Activated CD8-positive, alpha-beta T cell treated with anti-CD3 and anti-CD28 coated beads, Interleukin-2, amount 10 ng/mL, durations not matched to agents 7 days and 5 days (primary cell): ENCODE data around the gene RBM34. TPM values are rescaled to one million over a fixed set of nuclear protein-coding genes. Genes with fewer than 3 reads are reported as not detected.
"Not testable (repeated sequence)": the region's sequence is repeated elsewhere in the genome, so short reads cannot be mapped to it uniquely, and the experiment has no call there.

Source experiments
- ATAC-seq: fragments of 150-1000 bp; cut with Tn5 transposase; one replicate; pipeline ENCODE4 v1.10.0; 2021; ENCODE audit warnings: moderate library complexity
- CTCF ChIA-PET: fragments of 350-600 bp; sonication (Branson Sonifier 250); formaldehyde crosslinking; loops from one replicate; lab custom pipeline; 2021; ENCODE audit warnings: antibody characterized with exemption; lab: Charles Lee
- POLR2A ChIA-PET: fragments of 350-600 bp; sonication (Branson Sonifier 250); formaldehyde crosslinking; loops from one replicate; lab custom pipeline; 2021; ENCODE audit warnings: antibody characterized with exemption; lab: Charles Lee
- DNase-seq: peaks from one replicate; pipeline ENCODE4 v3.0.0-alpha.2; 2020
- H3K27ac Mint-ChIP-seq: one replicate; pipeline ENCODE4 v1.8.0; 2021; ENCODE audit warnings: mild to moderate bottlenecking, mixed read lengths
- H3K27me3 Mint-ChIP-seq: one replicate; pipeline ENCODE4 v1.8.0; 2021; ENCODE audit warnings: low read depth, mixed read lengths
- H3K36me3 Mint-ChIP-seq: one replicate; pipeline ENCODE4 v1.8.0; 2021; ENCODE audit warnings: low read depth, mixed read lengths
- H3K4me1 Mint-ChIP-seq: one replicate; pipeline ENCODE4 v1.8.0; 2021; ENCODE audit warnings: low read depth, mixed read lengths
- H3K4me3 Mint-ChIP-seq: one replicate; pipeline ENCODE4 v1.8.0; 2021; ENCODE audit warnings: mild to moderate bottlenecking, mixed read lengths
- H3K9me3 Mint-ChIP-seq: one replicate; pipeline ENCODE4 v1.8.0; 2022; ENCODE audit warnings: mixed read lengths; ENCODE audit not compliant: insufficient read depth
- total RNA-seq, 2 experiments: library from RNA; stranded (reverse); gene quantifications; one replicate each; pipeline ENCODE4 v1.2.3, GENCODE V29; 2021

RBM34 gene
- total RNA-seq, 2 experiments from 2014 or later: 115 to 117 TPM

GRCh38 chr1:235180916-235181460 is 19.9 kb upstream of the RBM34 start:
- Mint-ChIP-seq H3K27ac (no peak overlapping the region), H3K27me3 (no peaks in the 10 kb centered on the region), H3K9me3 (no peaks in the 10 kb centered on the region), H3K4me1 (peaks cover 19% of the 10 kb centered on the region), H3K4me3 (no peak overlapping the region), H3K36me3 (peaks cover 39% of the 10 kb centered on the region)
- DNase-seq (no peak), ATAC-seq (no peak)
- CTCF ChIA-PET: interaction anchor here (1.4 kb wide), 1 partner anchor 235 kb away, joined by 11 read pairs; no protein-coding TSS in a partner anchor
- POLR2A ChIA-PET: interaction anchor here (1.0 kb wide), 1 partner anchor 59 kb away, joined by 3 read pairs; no protein-coding TSS in a partner anchor

GRCh38 chr1:235176486-235176885 is 15.4 kb upstream of the RBM34 start:
- CTCF ChIA-PET: no interaction called here
- DNase-seq: no peak
- Mint-ChIP-seq H3K27me3 (no peaks in the 10 kb centered on the region), H3K27ac (no peak overlapping the region), H3K4me3 (no peak overlapping the region), H3K36me3 (peaks cover 52% of the 10 kb centered on the region), H3K4me1 (peaks cover 3% of the 10 kb centered on the region), H3K9me3 (no peaks in the 10 kb centered on the region)
- ATAC-seq: no peak
- POLR2A ChIA-PET: no interaction called here

GRCh38 chr1:235169986-235170385 is 8.9 kb upstream of the RBM34 start:
- Mint-ChIP-seq H3K4me3 (no peak overlapping the region), H3K36me3 (peaks cover 48% of the 10 kb centered on the region), H3K27me3 (no peaks in the 10 kb centered on the region), H3K27ac (no peak overlapping the region), H3K4me1 (no peaks in the 10 kb centered on the region), H3K9me3 (peaks cover under 1% of the 10 kb centered on the region)
- ChIA-PET POLR2A (no interaction called here), CTCF (no interaction called here)
- ATAC-seq: no peak
- no peak for DNase-seq

- Mint-ChIP-seq H3K27me3 (no peaks in the 10 kb centered on the region), H3K36me3 (peaks cover 45% of the 10 kb centered on the region), H3K27ac (no peak overlapping the region), H3K4me3 (no peak overlapping the region), H3K4me1 (no peaks in the 10 kb centered on the region), H3K9me3 (peaks cover 4% of the 10 kb centered on the region)
- CTCF ChIA-PET: interaction anchor here (1.6 to 1.7 kb wide), 2 partner anchors 8 to 247 kb away, joined by 4 read pairs; no protein-coding TSS in a partner anchor
- ATAC-seq: no peak
- DNase-seq: no peak
- POLR2A ChIA-PET: interaction anchor here (1.1 kb wide), 2 partner anchors 7 to 21 kb away, joined by 3 read pairs; partner anchors contain the start of gene RBM34
Observed at GRCh38 chr1:235168375-235168774, 7.3 kb upstream of the RBM34 start.

- H3K9me3 Mint-ChIP-seq: peaks cover 4% of the 10 kb centered on the region
- ATAC-seq (no peak), DNase-seq (no peak)
- CTCF ChIA-PET: interaction anchor here (1.3 to 1.4 kb wide), 3 partner anchors 254 to 262 kb away, joined by 4 to 5 read pairs (median 5); no protein-coding TSS in a partner anchor
- POLR2A ChIA-PET: interaction anchor here (0.6 to 2.1 kb wide), 14 partner anchors 8 to 991 kb away, joined by 3 to 19 read pairs (median 4); partner anchors contain the start of gene TOMM20
- peak overlapping the region; percentile 100 for H3K27ac Mint-ChIP-seq
- H3K27me3 Mint-ChIP-seq: no peaks in the 10 kb centered on the region
- H3K4me3 Mint-ChIP-seq: peak overlapping the region; percentile 97
- peaks cover 13% of the 10 kb centered on the region for H3K4me1 Mint-ChIP-seq
- H3K36me3 Mint-ChIP-seq: peaks cover 30% of the 10 kb centered on the region
Observed at GRCh38 chr1:235161685-235162327, 756 bp upstream of the RBM34 start.

GRCh38 chr1:235160383-235160956 is 580 bp downstream of the RBM34 start:
- DNase-seq (peak; percentile 68), ATAC-seq (peak; percentile 61)
- Mint-ChIP-seq H3K4me1 (peaks cover 15% of the 10 kb centered on the region), H3K9me3 (peaks cover 4% of the 10 kb centered on the region), H3K36me3 (peaks cover 29% of the 10 kb centered on the region), H3K27me3 (no peaks in the 10 kb centered on the region), H3K4me3 (peak overlapping the region; percentile 97), H3K27ac (peak overlapping the region; percentile 100)
- ChIA-PET POLR2A (interaction anchor here (0.5 to 2.1 kb wide), 32 partner anchors 9 to 989 kb away, joined by 3 to 19 read pairs (median 4); partner anchors contain the start of genes GGPS1 and TOMM20), CTCF (interaction anchor here (0.6 to 1.4 kb wide), 11 partner anchors 8 to 263 kb away, joined by 3 to 7 read pairs (median 4); no protein-coding TSS in a partner anchor)

- DNase-seq, H3K9me3 Mint-ChIP-seq: not testable (repeated sequence)
Observed at GRCh38 chr1:235159930-235160329, 1.1 kb downstream of the RBM34 start.

GRCh38 chr1:235159284-235159683 is 1.8 kb downstream of the RBM34 start:
- not testable (repeated sequence) for ATAC-seq, H3K9me3 Mint-ChIP-seq, H3K27me3 Mint-ChIP-seq, H3K27ac Mint-ChIP-seq, DNase-seq
- peak overlapping the region; percentile 97 for H3K4me3 Mint-ChIP-seq
- peaks cover 15% of the 10 kb centered on the region for H3K4me1 Mint-ChIP-seq
- CTCF ChIA-PET: interaction anchor here (0.9 to 4.4 kb wide), 3 partner anchors 9 to 257 kb away, joined by 3 to 17 read pairs (median 4); no protein-coding TSS in a partner anchor
- H3K36me3 Mint-ChIP-seq: peaks cover 31% of the 10 kb centered on the region
- POLR2A ChIA-PET: interaction anchor here (0.7 to 2.1 kb wide), 2 partner anchors 31 to 75 kb away, joined by 3 to 19 read pairs; partner anchors contain the start of gene TOMM20

More at GRCh38 chr1:235159930-235160329, 1.1 kb downstream of the RBM34 start:
- Mint-ChIP-seq H3K4me3 (peak overlapping the region; percentile 97), H3K27ac (peak overlapping the region; percentile 82), H3K36me3 (peaks cover 30% of the 10 kb centered on the region), H3K4me1 (peaks cover 15% of the 10 kb centered on the region)
- not testable (repeated sequence) for H3K27me3 Mint-ChIP-seq, ATAC-seq
- ChIA-PET POLR2A (interaction anchor here (0.9 to 2.1 kb wide), 7 partner anchors 18 to 264 kb away, joined by 3 to 19 read pairs (median 5); partner anchors contain the start of genes GGPS1 and TOMM20), CTCF (interaction anchor here (1.2 to 1.3 kb wide), 2 partner anchors 9 to 28 kb away, joined by 4 read pairs; no protein-coding TSS in a partner anchor)

- ATAC-seq (no peak), DNase-seq (no peak)
- Mint-ChIP-seq H3K4me1 (peaks cover 15% of the 10 kb centered on the region), H3K36me3 (peaks cover 33% of the 10 kb centered on the region), H3K27me3 (no peaks in the 10 kb centered on the region), H3K4me3 (no peak overlapping the region), H3K27ac (no peak overlapping the region), H3K9me3 (no peaks in the 10 kb centered on the region)
- CTCF ChIA-PET: interaction anchor here (0.8 to 4.4 kb wide), 3 partner anchors 39 to 346 kb away, joined by 3 to 17 read pairs (median 3); partner anchors contain the start of gene B3GALNT2
- POLR2A ChIA-PET: no interaction called here
Observed at GRCh38 chr1:235158680-235159079, 2.4 kb downstream of the RBM34 start.

- H3K4me1 Mint-ChIP-seq: peaks cover 14% of the 10 kb centered on the region
- H3K27ac Mint-ChIP-seq: no peak overlapping the region
- no peaks in the 10 kb centered on the region for H3K9me3 Mint-ChIP-seq
Observed at GRCh38 chr1:235157150-235157549, 3.9 kb downstream of the RBM34 start.

GRCh38 chr1:235156740-235157139 is 4.3 kb downstream of the RBM34 start:
- Mint-ChIP-seq H3K9me3 (no peaks in the 10 kb centered on the region), H3K36me3 (peaks cover 39% of the 10 kb centered on the region), H3K4me1 (peaks cover 11% of the 10 kb centered on the region), H3K27ac (no peak overlapping the region), H3K27me3 (no peaks in the 10 kb centered on the region), H3K4me3 (no peak overlapping the region)
- no peak for DNase-seq
- ChIA-PET POLR2A (interaction anchor here (0.5 kb wide), 1 partner anchor 12 kb away, joined by 4 read pairs; no protein-coding TSS in a partner anchor), CTCF (interaction anchor here (0.8 to 4.4 kb wide), 6 partner anchors 18 to 260 kb away, joined by 3 to 17 read pairs (median 4); no protein-coding TSS in a partner anchor)
- ATAC-seq: no peak

More at GRCh38 chr1:235157150-235157549, 3.9 kb downstream of the RBM34 start:
- no peak for ATAC-seq
- CTCF ChIA-PET: interaction anchor here (0.8 to 4.4 kb wide), 5 partner anchors 30 to 259 kb away, joined by 3 to 17 read pairs (median 4); no protein-coding TSS in a partner anchor
- no peak for DNase-seq
- Mint-ChIP-seq H3K36me3 (peaks cover 39% of the 10 kb centered on the region), H3K27me3 (no peaks in the 10 kb centered on the region), H3K4me3 (no peak overlapping the region)
- POLR2A ChIA-PET: no interaction called here
